Fibroblast of lung (primary cell): ENCODE measurements around the gene FEZ2. TPM values are rescaled to one million over a fixed set of nuclear protein-coding genes. Genes with fewer than 3 reads are reported as not detected.
"Not testable (repeated sequence)": the region's sequence is repeated elsewhere in the genome, so short reads cannot be mapped to it uniquely, and the experiment has no call there.

Experiments used
- DNase-seq, 2 donors: peaks; one replicate each; pipeline versions ENCODE4 v3.0.0 to v3.0.0-alpha.2; 2010; ENCODE audit warnings: low read depth in 2 of 2
- H2AFZ ChIP-seq: 2 replicates; pipeline ENCODE4 v1.5.1; 2012; ENCODE audit warnings: low read length, control low read depth, inconsistent platforms
- H3K27ac ChIP-seq: 2 replicates; pipeline ENCODE4 v1.5.1; 2011; ENCODE audit warnings: low read length, control low read depth; ENCODE audit not compliant: insufficient read depth
- H3K27me3 ChIP-seq: 2 replicates; pipeline ENCODE4 v1.5.1; 2011; ENCODE audit warnings: mild to moderate bottlenecking, low read length; ENCODE audit not compliant: control insufficient read depth, insufficient read depth
- H3K36me3 ChIP-seq: 2 replicates; pipeline ENCODE4 v1.5.1; 2011; ENCODE audit warnings: low read length; ENCODE audit not compliant: control insufficient read depth, insufficient read depth
- H3K4me1 ChIP-seq: 2 replicates; pipeline ENCODE4 v1.5.1; 2011; ENCODE audit warnings: low read length; ENCODE audit not compliant: control insufficient read depth, insufficient read depth; ENCODE audit errors: extremely low read depth
- H3K4me2 ChIP-seq: 2 replicates; pipeline ENCODE4 v1.5.1; 2011; ENCODE audit warnings: low read length, control low read depth; ENCODE audit not compliant: insufficient read depth; ENCODE audit errors: extremely low read depth
- H3K4me3 ChIP-seq, 4 experiments: fragments of 200-600 bp in 1 of 4; sonication (generic) in 1 of 4; replicated peaks in 1 of 4; 2 replicates each; pipeline ENCODE4 v1.5.1; 2011 to 2016; ENCODE audit warnings: low read length in 4 of 4, low read depth in 3 of 4, mild to moderate bottlenecking in 3 of 4, control low read depth in 2 of 4, inconsistent platforms in 1 of 4, mixed read lengths in 1 of 4; ENCODE audit not compliant: insufficient read depth in 1 of 4; ENCODE audit errors: control extremely low read depth in 1 of 4
- H3K79me2 ChIP-seq: 2 replicates; pipeline ENCODE4 v1.5.1; 2012; ENCODE audit warnings: mild to moderate bottlenecking, low read length, inconsistent platforms; ENCODE audit not compliant: control insufficient read depth, insufficient read depth
- H3K9ac ChIP-seq: 2 replicates; pipeline ENCODE4 v1.5.1; 2011; ENCODE audit warnings: mild to moderate bottlenecking, low read length, control low read depth; ENCODE audit not compliant: insufficient read depth
- H3K9me3 ChIP-seq: 2 replicates; pipeline ENCODE4 v1.5.1; 2012; ENCODE audit warnings: low read depth, low read length; ENCODE audit not compliant: control insufficient read depth, insufficient read depth
- H4K20me1 ChIP-seq: 2 replicates; pipeline ENCODE4 v1.5.1; 2011; ENCODE audit warnings: low read length; ENCODE audit not compliant: control insufficient read depth, insufficient read depth; ENCODE audit errors: extremely low read depth
- CTCF ChIP-seq, 2 donors: IDR thresholded peaks in 1 of 2; conservative IDR thresholded peaks in 1 of 2; 1 replicate in 1 of 2; 2 replicates in 1 of 2; pipeline ENCODE4 v1.5.1; 2011 to 2012; ENCODE audit warnings: low read length in 2 of 2, control low read depth in 1 of 2, inconsistent platforms in 1 of 2, low read depth in 1 of 2, mild to moderate bottlenecking in 1 of 2
- EZH2 ChIP-seq: IDR thresholded peaks from 2 replicates; pipeline ENCODE4 v1.5.1; 2012; ENCODE audit warnings: low read length, control low read depth, mild to moderate bottlenecking; ENCODE audit errors: missing control alignments
- polyA plus RNA-seq, 2 donors: library from polyadenylated mRNA; depleted of rRNA in 1 of 2; stranded (reverse) in 1 of 2; unstranded in 1 of 2; fragments of >200 nt; gene quantifications; 2 replicates each; pipeline ENCODE4 v1.2.1, GENCODE V29; 2011 to 2012; ENCODE audit warnings: missing spikeins in 1 of 2
- total RNA-seq: library from RNA; depleted of rRNA; stranded (reverse); fragments of >200 nt; gene quantifications from 2 replicates; pipeline ENCODE4 v1.2.1, GENCODE V29; 2014

Gene FEZ2
- total and polyA plus RNA-seq, 2 donors (not counting 1 experiment from before 2014, with no cell fraction given): 64.7 to 86.9 TPM

GRCh38 chr2:36606925-36607324 is 9.0 kb upstream of the FEZ2 start:
- no peaks in the 10 kb centered on the region for H3K4me1 ChIP-seq
- no peak overlapping the region for H3K9ac ChIP-seq
- H2AFZ ChIP-seq: no peak overlapping the region
- no peaks in the 10 kb centered on the region for H4K20me1 ChIP-seq
- H3K36me3 ChIP-seq: no peaks in the 10 kb centered on the region
- no peak overlapping the region for H3K4me3 ChIP-seq
- TF ChIP-seq CTCF (conservative IDR thresholded peaks at IDR 0.05 in 1 of 2, IDR thresholded peaks at IDR 0.05 in 1 of 2; ENCODE audit: low read depth in 1 of 2, low read length in 2 of 2) (no peak), EZH2 (no peak)
- no peaks in the 10 kb centered on the region for H3K79me2 ChIP-seq
- H3K4me2 ChIP-seq: no peak overlapping the region
- no peaks in the 10 kb centered on the region for H3K9me3 ChIP-seq
- H3K27ac ChIP-seq: no peak overlapping the region
- DNase-seq: no peak
- no peaks in the 10 kb centered on the region for H3K27me3 ChIP-seq

DNA sequence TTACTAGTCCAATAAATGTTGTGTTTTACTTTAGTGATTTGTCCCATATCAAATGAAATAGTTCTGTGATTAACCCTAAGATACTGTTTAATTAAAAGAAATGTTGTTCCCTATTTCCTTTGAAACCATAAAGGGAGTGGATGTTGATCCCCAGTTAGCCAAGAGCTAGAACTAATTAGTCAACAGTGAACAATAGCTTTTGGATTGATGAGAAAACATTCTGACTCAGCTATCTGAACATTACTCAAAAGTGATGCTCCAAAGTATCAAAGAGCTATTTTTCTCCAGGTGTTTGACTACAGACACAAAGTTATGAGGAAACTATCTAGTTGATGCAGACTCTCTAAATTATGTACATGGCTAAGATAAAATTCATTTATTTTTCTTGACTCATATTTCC is 7.3 kb upstream of the FEZ2 start:
- Histone ChIP-seq H3K4me3 (no peak overlapping the region), H3K27me3 (no peaks in the 10 kb centered on the region), H3K9me3 (no peaks in the 10 kb centered on the region), H3K79me2 (no peaks in the 10 kb centered on the region), H2AFZ (no peak overlapping the region), H3K4me2 (no peak overlapping the region), H3K27ac (no peak overlapping the region), H3K36me3 (no peaks in the 10 kb centered on the region), H3K9ac (no peak overlapping the region), H4K20me1 (no peaks in the 10 kb centered on the region), H3K4me1 (no peaks in the 10 kb centered on the region)
- DNase-seq: no peak
- no peak for TF ChIP-seq CTCF (conservative IDR thresholded peaks at IDR 0.05 in 1 of 2, IDR thresholded peaks at IDR 0.05 in 1 of 2; ENCODE audit: low read depth in 1 of 2, low read length in 2 of 2)
- no peak for TF ChIP-seq EZH2

GRCh38 chr2:36603629-36604028 is 5.7 kb upstream of the FEZ2 start:
- H3K9me3 ChIP-seq, H3K4me2 ChIP-seq, H3K27ac ChIP-seq, H3K27me3 ChIP-seq, H4K20me1 ChIP-seq, DNase-seq, H3K9ac ChIP-seq, H3K79me2 ChIP-seq, H2AFZ ChIP-seq, H3K4me3 ChIP-seq, H3K36me3 ChIP-seq, H3K4me1 ChIP-seq: not testable (repeated sequence)
